Fibroblast of skin of left quadriceps (primary cell): ENCODE data around the gene VWA3A.
"Not testable (repeated sequence)": the region's sequence is repeated elsewhere in the genome, so short reads cannot be mapped to it uniquely, and the experiment has no call there.

Source experiments
- DNase-seq, 2 experiments: peaks; one replicate each; pipeline ENCODE4 v3.0.0-alpha.2; 2013; ENCODE audit warnings: low read depth in 2 of 2

VWA3A gene

GRCh38 chr16:22183901-22184614 lies 91.7 kb downstream of the VWA3A start:
- no peak for DNase-seq

GRCh38 chr16:22184615-22184968 lies 92.3 kb downstream of the VWA3A start:
- DNase-seq, result no peak

DNA sequence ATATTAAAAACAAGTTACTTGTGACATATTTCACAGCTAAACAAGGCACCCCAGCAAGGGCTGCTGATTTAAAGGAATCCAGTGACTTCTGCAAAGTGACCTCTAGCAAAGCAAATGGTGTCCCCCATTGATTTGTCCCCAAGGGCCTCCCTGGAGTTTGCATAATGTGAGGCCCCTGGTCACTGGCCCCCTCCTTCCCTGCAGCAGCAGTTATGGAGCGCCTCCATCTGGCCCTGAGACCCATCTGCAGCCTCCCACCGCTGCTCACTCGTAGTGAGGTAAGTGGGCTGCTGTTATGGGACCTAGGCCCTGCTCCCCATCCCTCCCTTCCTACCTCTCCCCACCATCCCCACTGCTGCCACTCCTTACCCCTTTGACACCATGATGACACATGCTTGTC lies 94.2 kb downstream of the VWA3A start:
- DNase-seq, result no peak

DNA sequence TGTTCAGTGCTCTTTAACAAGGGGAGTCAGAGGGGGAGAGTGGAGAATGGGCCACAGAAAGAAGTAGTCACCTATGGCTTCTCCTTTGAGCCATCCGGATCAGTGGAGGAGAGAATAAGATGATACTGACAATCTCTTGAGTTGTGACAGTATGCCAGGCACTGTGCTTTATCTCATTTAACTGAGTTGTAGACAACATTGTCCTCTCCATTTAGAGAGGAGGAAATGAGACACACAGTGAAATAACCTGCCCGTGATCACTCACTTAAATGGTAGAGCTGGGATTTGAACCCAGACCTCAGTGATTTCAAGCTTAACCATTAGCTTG lies 95.9 kb downstream of the VWA3A start:
- no peak for DNase-seq

DNA sequence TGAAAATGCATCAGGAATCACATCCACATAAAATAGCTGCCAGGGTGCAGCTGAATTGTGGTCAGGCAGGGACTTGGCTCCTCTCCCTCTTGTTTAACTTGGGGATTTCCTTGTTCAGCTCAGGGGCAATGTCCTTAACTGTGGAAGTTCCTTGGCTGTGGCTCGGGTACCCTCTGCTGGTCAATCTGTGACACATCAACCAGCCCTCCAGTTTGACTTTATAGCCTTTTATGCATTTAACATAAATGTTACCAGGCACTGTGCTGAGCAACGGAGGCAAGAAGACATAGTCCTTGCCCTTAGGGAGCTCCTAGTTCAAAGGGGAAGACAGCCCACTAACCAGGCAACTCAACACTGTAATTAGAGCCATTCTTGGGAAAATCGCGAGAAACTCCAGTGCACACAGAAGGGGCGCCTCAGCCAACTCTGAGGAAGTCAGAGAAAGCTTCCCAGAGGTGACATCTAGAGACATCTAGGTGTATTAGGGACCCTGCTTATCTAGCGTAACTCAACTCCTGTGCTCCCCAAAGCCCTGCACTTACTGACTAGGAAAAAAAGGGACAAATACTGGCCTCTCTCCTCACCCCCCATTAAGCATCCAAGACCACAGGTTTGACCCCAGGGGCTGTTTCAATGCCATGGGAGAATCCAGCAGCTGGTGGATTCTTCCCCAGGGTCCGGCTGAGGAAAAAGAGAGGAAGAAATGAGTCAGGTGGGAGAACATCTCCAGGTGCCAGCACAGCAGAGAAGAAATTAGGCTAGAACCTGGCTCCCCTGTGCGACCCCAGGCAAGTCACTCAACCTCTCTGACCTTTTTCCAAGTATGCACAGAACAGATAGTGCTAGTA lies 96.5 kb downstream of the VWA3A start:
- peak; percentile 60 to 67 for DNase-seq

DNA sequence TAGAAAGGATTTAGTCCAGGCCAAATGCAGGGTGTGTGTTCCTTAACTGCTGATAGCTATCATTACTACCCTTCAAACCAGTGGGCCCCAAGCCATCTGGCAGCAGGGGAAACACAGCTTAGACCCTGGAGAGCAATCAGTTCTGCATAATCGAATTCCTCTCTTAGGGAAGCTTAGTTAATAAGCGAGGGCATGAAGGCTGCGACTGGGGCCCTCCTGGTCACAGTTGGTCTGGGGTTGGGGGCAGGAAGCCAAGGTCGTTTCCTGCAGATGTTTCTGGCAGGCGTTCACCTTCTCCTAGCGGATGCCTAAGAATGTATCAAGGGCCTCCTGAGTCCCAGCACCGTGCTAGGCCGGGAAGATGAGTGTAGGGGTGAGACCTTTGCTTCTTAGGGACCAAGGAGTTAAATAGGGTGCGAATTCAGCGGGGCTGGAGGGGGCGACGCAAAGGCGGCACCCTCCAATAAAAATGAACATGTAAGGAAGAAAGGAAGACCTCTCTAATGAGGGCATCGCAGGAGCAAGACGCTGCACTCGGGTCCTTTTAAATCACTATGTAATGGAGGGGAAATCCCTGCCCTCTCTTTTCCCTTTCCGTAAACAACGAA lies 97.2 kb downstream of the VWA3A start:
- no peak for DNase-seq

DNA sequence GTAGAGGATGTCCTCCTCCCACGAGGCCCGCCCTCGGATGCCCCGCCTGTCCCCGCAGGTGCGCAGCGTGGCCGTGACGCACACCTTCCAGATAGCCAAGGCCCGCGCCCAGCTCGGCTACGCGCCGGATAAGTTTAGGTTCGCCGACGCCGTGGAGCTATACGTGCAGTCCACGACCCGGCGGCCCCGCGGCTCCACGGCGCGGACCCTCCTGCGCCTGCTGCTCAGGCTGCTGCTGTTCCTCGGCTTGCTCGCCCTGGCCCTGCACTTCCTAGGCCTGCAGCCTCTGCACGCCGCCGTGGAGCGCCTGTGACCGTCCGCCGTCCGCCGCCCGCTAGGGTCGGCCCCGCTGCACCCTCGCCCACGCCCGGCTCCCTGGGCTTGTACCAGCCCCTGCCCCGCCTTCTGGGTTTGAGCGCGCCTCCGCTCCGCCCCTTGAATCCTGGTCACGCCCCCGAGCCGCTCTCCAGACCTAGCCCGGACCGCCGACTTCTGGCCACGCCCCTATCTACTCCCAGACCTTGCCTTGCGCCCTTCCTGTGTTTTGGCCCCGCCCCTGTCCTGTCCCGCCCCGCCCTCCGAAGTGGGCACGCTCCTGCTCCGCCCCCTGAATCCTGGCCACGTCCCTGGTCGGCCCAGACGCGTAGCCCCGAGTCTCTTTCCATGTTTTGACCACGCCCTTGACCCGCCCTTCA lies 97.9 kb downstream of the VWA3A start:
- DNase-seq, result no peak

- peak; percentile 99 for DNase-seq
These were observed 98.6 kb downstream of the VWA3A start for GRCh38 chr16:22190776-22191531.

DNA sequence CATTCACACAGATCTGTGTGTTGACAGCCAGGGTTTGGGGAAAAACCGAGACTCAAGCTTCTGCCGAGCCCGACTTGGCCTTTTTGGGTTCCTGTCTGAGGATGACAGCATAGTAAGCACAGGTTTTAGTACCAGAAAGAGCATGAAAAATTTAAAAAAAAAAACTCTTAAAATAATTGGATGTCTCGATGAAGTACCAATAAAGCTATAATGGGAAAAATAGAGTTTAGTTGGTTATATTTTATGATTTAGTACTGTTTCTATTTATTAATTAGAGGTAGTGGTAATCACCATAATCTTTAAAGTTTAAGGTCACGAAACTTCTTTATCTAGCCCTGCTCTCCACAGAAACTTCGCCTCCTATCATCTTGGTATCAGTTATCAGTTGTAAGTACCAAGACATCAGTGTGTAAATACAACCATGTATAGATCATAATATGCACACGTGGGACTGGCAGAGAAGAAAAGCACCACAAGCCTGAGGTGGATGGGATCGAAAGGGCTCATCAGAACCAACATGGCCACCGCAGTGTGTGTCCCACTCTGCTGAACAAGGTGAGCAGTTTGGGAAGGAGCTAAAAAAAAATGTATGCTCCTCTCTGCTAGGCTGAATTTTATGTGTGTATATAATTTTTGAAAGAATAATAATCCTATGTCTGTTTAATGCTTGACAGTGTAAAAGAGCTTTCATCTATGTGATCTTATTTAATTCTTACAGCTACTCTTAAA lies 99.4 kb downstream of the VWA3A start:
- DNase-seq, result no peak

DNA sequence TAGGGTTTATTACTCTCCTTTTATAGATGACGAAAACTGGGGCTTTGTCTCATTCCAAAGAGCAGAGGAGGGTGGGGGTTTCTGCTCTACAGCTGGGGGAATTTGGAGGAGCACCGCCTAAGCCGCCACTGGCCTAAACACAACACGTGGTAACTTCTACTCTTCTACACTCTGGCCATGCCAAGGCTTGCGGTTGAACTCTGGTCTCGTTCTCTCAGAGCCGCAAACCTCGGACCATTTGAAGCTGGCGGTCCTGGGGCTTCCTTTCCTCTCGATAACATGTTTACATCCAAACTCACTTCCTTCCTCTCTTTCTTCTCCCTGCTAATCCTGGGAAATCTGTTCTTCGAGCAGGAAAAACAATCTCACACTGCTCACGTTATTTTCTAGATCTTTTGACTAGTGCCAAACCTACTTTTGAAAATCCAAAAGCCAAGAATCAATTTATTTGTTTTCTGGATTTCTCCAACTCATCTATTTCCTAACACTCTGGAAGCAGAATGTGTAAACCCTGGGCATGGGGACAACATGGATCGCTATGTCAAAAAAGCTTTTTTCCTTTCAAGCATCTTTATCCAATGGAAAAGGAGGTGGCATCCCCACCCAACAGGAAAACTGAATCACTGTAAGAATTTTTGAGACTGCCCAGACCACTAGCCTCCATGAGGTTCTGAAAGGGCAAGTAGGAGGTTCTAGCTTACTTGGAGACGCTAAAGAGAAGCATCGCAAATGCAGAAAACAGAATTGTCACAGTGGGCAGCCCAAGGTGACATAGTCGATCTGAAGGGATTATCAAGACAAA lies 100.1 kb downstream of the VWA3A start:
- peak; percentile 64 to 67 for DNase-seq

GRCh38 chr16:22193063-22193411 lies 100.7 kb downstream of the VWA3A start:
- no peak for DNase-seq

- no peak for DNase-seq
These were observed 102.5 kb downstream of the VWA3A start for GRCh38 chr16:22194707-22195444.

DNA sequence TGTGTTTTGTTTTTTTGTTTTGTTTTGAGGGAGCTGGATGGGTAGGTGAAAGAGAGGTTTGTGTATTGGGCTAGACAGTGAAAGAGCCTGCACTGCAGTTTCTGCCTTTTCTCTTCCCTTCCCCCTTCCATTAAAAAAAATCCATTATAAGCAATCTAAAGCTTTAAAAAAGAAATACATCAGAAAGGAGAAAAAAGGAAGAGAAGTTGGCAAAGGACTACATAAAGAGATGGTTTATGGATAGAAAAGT lies 103.0 kb downstream of the VWA3A start:
- DNase-seq, result no peak

GRCh38 chr16:22195695-22196558 lies 103.6 kb downstream of the VWA3A start:
- DNase-seq, result peak; percentile 77 to 78

- not testable (repeated sequence) for DNase-seq
These were observed 104.3 kb downstream of the VWA3A start for GRCh38 chr16:22196559-22197168.

GRCh38 chr16:22198547-22199293 lies 106.4 kb downstream of the VWA3A start:
- DNase-seq, result no peak

GRCh38 chr16:22202261-22202637 lies 109.9 kb downstream of the VWA3A start:
- no peak for DNase-seq

GRCh38 chr16:22203091-22203490 lies 110.8 kb downstream of the VWA3A start:
- no peak for DNase-seq
